Measurements from ENCODE around the gene ELAVL3. TPM values are rescaled to one million over a fixed set of nuclear protein-coding genes. Genes with fewer than 3 reads are reported as not detected.
A peak's percentile ranks its signal among the peaks of the same experiment; 100 is the strongest.

The ELAVL3 gene
- total and polyA plus RNA-seq, 3 donors from 2014 or later = 0.74 to 7.5 (median 6.1) TPM

- peak; percentile 61 for DNase-seq
- Histone ChIP-seq H3K4me3 (no peak overlapping the region), H3K9me3 (no peaks in the 10 kb centered on the region), H3K36me3 (ENCODE audit: low read depth, missing control alignments) (no peaks in the 10 kb centered on the region), H3K27ac (no peak overlapping the region), H3K27me3 (no peaks in the 10 kb centered on the region), H3K4me1 (peaks cover 25% of the 10 kb centered on the region)
- TF ChIP-seq POLR2A (IDR thresholded peaks at IDR 0.05) (no peak), CTCF (IDR thresholded peaks at IDR 0.05) (peak; percentile 30 to 55 (median 45))
- intact Hi-C loops (cut with DNase I; ENCODE audit: low total_unique reads) = no loop called here
- 66 to 68% methylated on average over 15 to 17 of the region's 17 CpGs for WGBS, 2 donors
These were observed 15.7 kb upstream of the ELAVL3 start for GRCh38 chr19:11496391-11497163.

GRCh38 chr19:11495885-11496284 lies 15.0 kb upstream of the ELAVL3 start:
- no peaks in the 10 kb centered on the region for H3K36me3 ChIP-seq (ENCODE audit: low read depth, missing control alignments)
- intact Hi-C loops (cut with DNase I; ENCODE audit: low total_unique reads) = no loop called here

GRCh38 chr19:11495481-11495880 lies 14.6 kb upstream of the ELAVL3 start:
- TF ChIP-seq POLR2A (IDR thresholded peaks at IDR 0.05) (no peak), CTCF (IDR thresholded peaks at IDR 0.05) (no peak)
- intact Hi-C loops (cut with DNase I; ENCODE audit: low total_unique reads) = no loop called here
- Histone ChIP-seq H3K4me1 (peaks cover 24% of the 10 kb centered on the region), H3K36me3 (ENCODE audit: low read depth, missing control alignments) (no peaks in the 10 kb centered on the region), H3K4me3 (no peak overlapping the region), H3K27me3 (no peaks in the 10 kb centered on the region), H3K9me3 (no peaks in the 10 kb centered on the region), H3K27ac (peak overlapping the region; percentile 39 to 50)
- peak; percentile 86 for DNase-seq
- 50 to 70% methylated on average over 10 of the region's 10 CpGs for whole genome bisulfite sequencing, 2 donors

More at GRCh38 chr19:11495885-11496284, 15.0 kb upstream of the ELAVL3 start:
- 88 to 92% methylated on average over 19 to 22 of the region's 22 CpGs for WGBS, 2 donors
- H3K27ac ChIP-seq = peak overlapping the region in 1 of 2 donors; percentile 39
- peaks cover 25% of the 10 kb centered on the region for H3K4me1 ChIP-seq
- TF ChIP-seq CTCF (IDR thresholded peaks at IDR 0.05) (no peak), POLR2A (IDR thresholded peaks at IDR 0.05) (no peak)
- no peaks in the 10 kb centered on the region for H3K27me3 ChIP-seq
- DNase-seq = no peak
- H3K9me3 ChIP-seq = no peaks in the 10 kb centered on the region
- H3K4me3 ChIP-seq = no peak overlapping the region

- Histone ChIP-seq H3K27me3 (no peaks in the 10 kb centered on the region), H3K9me3 (no peaks in the 10 kb centered on the region), H3K36me3 (ENCODE audit: low read depth, missing control alignments) (no peaks in the 10 kb centered on the region), H3K4me3 (no peak overlapping the region), H3K27ac (peak overlapping the region in 1 of 2 donors; percentile 50), H3K4me1 (peaks cover 18% of the 10 kb centered on the region)
- DNase-seq = peak; percentile 51
- intact Hi-C loops (cut with DNase I; ENCODE audit: low total_unique reads) = no loop called here
- TF ChIP-seq CTCF (IDR thresholded peaks at IDR 0.05) (no peak), POLR2A (IDR thresholded peaks at IDR 0.05) (no peak)
- 78 to 88% methylated on average over 19 to 27 of the region's 27 CpGs for WGBS, 2 donors
These were observed 13.9 kb upstream of the ELAVL3 start for GRCh38 chr19:11494634-11495285.
